Stimulated activated CD8-positive, alpha-beta memory T cell treated with anti-CD3 and anti-CD28 coated beads, Interleukin-7, amount 100 ng/mL, for 1 hour (primary cell): ENCODE results near the gene RNPEPL1.

ENCODE experiments used
- DNase-seq, 2 donors: peaks; one replicate each; pipeline ENCODE4 v3.0.0-alpha.2; 2020; ENCODE audit warnings: low read depth in 2 of 2

Gene RNPEPL1

GRCh38 chr2:240576436-240577205 lies 8.3 kb downstream of the RNPEPL1 start:
- no peak for DNase-seq

DNA sequence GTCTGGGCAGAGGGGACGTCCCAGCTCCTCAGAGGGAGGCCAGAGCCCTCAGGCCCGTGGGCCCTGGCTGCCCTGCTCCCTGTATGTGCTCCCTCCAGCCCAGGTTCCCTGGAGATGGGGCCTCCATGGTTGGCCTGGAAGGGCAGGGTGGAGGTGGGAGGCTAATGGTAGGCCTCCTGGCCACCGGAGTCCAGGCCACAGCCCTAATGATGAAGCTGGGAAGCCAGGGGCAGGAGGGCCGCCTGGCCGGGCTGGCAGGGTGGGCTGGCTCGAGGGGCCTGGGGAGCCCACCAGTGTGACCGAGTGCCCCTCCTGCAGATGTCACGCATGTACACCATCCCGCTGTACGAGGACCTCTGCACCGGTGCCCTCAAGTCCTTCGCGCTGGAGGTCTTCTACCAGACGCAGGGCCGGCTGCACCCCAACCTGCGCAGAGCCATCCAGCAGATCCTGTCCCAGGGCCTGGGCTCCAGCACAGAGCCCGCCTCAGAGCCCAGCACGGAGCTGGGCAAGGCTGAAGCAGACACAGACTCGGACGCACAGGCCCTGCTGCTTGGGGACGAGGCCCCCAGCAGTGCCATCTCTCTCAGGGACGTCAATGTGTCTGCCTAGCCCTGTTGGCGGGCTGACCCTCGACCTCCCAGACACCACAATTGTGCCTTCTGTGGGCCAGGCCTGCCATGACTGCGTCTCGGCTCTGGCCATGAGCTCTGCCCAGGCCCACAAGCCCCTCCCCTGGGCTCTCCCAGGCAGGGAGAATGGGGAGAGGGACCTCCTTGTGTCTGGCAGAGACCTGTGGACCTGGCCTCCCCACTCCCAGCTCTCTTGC lies 9.2 kb downstream of the RNPEPL1 start:
- no peak for DNase-seq

- no peak for DNase-seq
These were observed 9.8 kb downstream of the RNPEPL1 start for GRCh38 chr2:240578110-240578450.

- DNase-seq = no peak
These were observed 10.2 kb downstream of the RNPEPL1 start for GRCh38 chr2:240578488-240578887.

DNA sequence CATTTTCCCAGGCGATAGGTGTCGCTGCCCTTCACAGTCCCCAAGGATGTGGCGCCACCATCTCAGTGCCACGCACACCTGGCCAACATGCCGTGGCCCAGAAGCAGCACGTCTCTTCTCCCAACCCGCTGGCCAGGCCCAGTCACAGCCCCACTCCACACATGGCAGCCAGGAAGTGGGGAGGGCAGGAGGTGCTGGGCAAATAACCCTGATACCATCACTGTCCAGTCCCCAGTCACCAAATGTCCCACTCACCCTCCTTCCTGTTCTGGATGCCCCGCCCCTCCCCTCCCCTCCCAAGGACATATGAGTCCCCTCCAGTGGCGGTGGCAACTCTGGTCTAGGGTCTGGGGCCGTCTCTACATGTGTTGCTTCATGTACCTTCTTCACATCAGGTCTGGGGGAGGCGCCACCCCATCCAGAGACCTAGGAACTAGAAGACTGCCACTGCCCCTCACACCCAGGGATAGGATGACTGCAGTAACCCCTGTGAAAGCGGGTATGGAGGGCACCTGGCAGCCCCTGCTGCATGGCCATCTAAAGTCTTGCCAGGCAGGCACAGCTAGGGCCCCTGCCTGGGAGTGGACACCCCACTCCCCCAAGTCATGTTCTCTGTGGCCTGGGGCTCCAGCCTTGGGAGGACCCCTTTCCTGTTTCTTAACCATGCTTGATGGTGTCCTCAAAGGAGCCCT lies 10.9 kb downstream of the RNPEPL1 start:
- DNase-seq = no peak

DNA sequence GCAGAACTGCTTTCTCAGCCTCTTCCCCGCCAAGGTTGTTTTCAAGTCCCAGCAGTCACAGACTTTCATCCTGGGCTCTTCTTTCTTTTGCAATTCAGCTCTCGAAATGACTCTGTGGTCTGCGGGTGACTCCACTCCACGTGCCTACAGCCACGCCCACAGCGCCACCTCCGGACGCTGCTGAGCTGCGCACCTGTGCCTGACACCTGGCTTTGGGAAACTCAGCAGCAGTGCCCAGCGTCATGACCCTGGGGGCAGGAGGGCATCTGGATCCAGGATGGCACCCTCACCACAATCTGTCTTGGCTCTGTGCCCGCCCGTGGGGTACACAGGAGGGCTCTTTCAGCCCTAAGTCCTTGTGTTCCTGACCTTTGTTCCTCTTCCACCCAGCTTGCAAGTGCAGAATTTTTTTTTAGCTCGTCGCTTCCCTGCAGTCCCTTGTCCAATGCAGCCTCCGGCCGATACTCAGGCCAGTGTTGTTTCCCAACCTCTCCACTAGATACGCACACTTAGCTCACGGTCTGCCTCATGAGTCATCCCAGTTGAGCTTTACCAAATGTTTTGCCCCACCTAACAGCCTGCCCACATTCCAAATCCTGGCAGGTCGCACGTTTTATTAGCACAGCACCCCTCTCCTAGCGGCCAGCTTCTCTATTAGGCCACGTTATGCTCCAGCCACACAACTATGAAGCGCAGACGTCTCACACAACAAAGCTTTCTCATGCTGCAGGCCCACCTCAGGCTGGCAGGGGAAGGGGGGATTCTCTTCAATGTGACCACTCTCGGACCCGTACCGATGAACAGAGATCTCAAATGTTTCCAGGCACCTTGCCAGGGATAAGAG lies 11.7 kb downstream of the RNPEPL1 start:
- peak in 1 of 2 donors; percentile 54 for DNase-seq

GRCh38 chr2:240581811-240582210 lies 13.5 kb downstream of the RNPEPL1 start:
- no peak for DNase-seq

- DNase-seq = no peak
These were observed 14.5 kb downstream of the RNPEPL1 start for GRCh38 chr2:240582781-240583180.

DNA sequence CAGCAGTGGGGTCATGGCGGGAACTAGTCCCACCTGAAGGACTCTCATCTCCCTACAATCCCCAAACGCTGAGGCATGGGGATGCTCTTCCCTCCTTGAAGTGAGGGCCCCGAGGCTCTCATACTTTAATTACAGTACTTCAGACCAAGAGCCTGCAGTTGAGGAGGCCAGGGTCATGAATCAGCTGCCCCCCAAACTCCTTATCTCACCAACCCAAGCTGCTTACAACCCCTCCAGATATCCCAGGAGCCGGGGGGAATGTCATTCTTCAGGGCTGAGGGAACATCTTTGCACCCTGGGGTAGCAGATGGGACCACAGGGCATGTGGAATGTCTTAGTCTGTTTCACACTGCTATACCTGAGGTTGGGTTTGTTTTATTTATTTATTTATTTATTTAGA lies 15.5 kb downstream of the RNPEPL1 start:
- no peak for DNase-seq

- no peak for DNase-seq
These were observed 16.3 kb downstream of the RNPEPL1 start for GRCh38 chr2:240584486-240585031.

DNA sequence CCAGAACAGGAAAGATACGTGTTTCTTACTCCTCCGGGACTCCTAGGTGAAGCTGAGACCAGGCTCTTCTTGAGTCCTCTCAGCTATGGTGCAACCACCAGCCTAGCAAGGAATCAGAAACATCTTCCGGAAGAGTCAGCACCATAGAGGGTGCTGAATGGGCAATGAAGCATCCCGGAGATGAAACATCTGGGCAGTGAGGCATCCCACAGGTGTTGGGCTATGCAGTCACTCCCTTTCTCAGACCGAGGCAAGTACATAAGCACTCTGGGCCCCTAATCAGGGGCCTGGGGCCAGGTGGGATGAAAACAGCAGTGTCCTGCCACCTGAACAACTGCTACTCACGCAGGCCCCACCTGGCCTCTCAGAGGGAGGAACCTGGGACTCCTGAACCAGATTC lies 16.8 kb downstream of the RNPEPL1 start:
- DNase-seq = no peak

GRCh38 chr2:240585681-240586197 lies 17.5 kb downstream of the RNPEPL1 start:
- no peak for DNase-seq

DNA sequence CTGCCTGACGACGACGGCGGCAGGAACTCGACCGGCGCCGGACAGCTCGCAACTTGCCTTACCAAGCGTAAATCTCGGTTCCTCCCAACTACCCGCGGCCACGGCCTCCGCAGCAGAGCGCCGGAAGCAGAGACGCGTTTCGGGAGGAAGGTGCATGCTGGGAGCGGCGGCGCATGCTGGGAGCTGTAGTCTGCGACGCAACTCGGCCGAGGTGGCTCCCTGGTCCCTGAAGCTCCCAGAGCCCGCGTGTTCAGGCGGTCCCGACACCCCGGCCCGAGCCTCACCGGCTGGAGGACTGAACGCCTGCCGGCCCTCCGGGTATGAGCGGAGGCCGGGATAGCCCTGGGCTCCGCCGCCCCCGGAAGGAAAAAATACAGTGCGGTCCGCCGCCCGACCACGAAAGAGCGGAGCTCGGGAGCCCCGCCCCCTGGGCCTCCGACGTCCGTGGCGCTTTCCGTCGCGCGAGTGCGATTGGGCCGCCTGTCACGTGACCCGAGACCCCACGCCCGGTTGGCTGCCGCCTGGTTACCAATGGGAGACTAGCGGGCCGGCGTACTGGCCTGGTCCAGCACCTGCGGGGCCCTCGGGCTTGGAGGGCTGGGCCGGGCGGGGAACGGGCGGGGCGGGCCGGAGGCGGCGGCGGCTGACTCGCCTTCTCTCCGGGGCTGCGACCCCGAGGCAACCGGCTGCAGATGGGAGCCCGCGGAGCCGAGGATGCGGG lies 18.1 kb downstream of the RNPEPL1 start, which contains the start of gene CAPN10:
Gene CAPN10, plus strand, starts transcription at position 537 of the 721 bp plus-strand sequence. Its CDS starts 178 bp downstream, at position 715.
- DNase-seq = peak; percentile 92 to 94

DNA sequence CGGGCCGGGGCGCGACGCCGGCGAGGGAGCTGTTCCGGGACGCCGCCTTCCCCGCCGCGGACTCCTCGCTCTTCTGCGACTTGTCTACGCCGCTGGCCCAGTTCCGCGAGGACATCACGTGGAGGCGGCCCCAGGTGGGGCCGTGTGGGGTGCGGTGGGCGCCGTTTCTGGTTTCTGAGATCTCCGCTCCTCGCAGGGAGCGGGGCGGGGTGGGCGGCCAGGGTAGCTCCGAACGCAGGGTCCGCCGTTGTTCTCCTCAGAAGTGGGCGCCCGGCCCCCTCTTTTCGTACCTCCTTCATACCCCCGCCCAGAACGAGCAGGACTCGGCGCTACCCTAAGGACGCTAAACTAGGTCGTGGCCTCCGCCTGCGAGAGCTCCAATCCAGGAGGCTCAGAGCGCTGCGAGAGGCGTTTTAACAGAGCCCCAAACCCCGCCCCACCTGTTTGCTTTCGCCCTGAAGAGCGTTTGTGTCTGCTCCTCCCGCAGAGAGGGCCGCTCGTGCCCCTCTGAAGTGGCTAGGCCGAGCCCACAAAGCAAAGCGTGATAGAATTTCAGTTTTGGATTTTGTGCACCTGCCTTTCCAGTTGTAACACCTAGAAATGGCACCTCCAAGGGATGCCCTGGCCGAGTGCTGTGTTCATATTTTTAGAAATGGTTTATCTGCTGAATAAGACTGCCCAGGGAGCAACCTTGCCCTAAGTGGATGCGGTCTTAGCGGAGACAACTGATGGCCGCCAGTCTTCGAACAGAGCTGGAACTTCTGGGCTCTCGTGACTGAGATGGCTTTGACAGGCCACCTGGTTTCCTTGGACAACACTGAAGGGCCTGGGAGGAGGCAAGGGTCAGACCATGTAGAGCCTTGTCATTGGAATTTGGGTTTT lies 18.9 kb downstream of the RNPEPL1 start:
- peak in 1 of 2 donors; percentile 27 for DNase-seq

DNA sequence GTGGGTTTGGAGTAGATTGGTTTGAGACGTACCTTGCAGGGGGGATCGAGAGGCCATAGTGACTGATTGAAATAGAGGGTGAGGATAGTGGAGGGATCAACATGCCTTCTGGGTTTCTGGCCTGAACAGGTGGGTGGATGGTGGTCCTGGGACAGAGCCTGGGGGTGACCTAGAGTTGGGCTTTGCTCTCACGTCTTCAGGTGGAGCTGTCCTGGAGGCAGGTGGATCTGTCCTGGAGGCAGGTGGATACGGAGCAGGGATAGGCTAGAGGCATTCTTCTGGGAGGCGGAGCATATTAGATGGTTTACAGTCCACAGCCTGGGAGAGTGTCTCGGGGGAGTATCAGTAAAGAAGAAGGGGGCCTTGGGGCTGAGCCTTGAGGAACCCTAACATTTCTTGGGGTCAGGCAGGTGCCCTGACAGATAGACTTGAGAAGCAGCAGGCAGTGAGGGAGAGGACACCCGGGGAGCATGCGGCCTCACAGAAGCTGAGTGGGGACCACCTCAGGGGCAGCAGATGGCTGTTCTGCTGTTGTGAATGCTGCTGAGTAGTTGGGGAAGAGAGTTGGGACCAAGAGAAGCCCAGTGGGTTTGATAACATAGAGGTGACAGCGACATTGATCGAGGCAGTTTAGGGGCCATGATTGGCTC lies 19.8 kb downstream of the RNPEPL1 start:
- DNase-seq = no peak

GRCh38 chr2:240588669-240589068 lies 20.4 kb downstream of the RNPEPL1 start:
- no peak for DNase-seq

DNA sequence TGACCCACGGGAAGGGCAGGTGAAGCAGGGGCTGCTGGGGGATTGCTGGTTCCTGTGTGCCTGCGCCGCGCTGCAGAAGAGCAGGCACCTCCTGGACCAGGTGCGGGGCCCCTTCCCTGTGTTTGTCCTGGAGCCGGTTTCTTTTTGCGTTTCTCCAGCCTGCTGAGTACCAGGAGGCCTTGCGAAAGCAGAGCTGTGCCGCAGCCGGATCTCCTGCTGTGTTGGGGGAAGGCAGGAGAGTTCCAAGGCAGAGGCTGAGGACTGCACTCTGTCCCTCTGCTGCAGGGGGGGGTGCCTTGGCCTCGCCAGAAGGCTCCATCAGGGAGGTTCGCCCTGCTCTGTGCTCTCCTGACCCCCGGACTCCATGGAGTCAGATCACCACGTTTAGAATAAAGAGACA lies 21.1 kb downstream of the RNPEPL1 start:
- DNase-seq = no peak

GRCh38 chr2:240589850-240590525 lies 21.7 kb downstream of the RNPEPL1 start:
- no peak for DNase-seq
